Measurements from ENCODE around the gene LRRN3.

The LRRN3 gene

DNA sequence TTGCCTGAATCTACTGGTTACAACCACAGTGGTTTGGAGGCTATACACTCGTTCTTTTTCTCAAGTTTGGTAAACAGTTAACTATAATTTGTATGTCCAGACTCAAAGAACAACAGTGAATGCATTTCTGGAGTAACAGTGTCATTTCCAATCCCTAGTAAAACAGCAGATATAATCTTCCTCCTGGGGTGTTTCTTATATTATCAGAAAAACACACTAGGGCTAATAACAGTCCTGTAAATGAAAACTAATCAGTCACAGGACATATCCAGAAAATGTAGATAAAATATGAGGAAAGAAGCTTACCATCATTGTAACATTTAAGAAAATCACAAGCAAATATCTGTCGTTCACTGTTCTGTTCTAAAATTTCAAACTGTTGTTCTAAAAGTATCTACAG is 82.6 kb downstream of the LRRN3 start:
- no peak overlapping the region for H2AFZ ChIP-seq
- H3K27me3 ChIP-seq (ENCODE audit: control insufficient read depth, insufficient read depth, low read length): no peaks in the 10 kb centered on the region
- H3K9ac ChIP-seq: no peak overlapping the region
- no peaks in the 10 kb centered on the region for H3K79me2 ChIP-seq
- TF ChIP-seq, protein P1, sequence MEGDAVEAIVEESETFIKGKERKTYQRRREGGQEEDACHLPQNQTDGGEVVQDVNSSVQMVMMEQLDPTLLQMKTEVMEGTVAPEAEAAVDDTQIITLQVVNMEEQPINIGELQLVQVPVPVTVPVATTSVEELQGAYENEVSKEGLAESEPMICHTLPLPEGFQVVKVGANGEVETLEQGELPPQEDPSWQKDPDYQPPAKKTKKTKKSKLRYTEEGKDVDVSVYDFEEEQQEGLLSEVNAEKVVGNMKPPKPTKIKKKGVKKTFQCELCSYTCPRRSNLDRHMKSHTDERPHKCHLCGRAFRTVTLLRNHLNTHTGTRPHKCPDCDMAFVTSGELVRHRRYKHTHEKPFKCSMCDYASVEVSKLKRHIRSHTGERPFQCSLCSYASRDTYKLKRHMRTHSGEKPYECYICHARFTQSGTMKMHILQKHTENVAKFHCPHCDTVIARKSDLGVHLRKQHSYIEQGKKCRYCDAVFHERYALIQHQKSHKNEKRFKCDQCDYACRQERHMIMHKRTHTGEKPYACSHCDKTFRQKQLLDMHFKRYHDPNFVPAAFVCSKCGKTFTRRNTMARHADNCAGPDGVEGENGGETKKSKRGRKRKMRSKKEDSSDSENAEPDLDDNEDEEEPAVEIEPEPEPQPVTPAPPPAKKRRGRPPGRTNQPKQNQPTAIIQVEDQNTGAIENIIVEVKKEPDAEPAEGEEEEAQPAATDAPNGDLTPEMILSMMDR (IDR thresholded peaks at IDR 0.05): no peak
- no peaks in the 10 kb centered on the region for H3K36me3 ChIP-seq (ENCODE audit: control insufficient read depth, insufficient read depth, low read length)
- H3K9me3 ChIP-seq (ENCODE audit: control insufficient read depth, low read length): no peaks in the 10 kb centered on the region
- H3K27ac ChIP-seq: no peak overlapping the region
- H3K4me3 ChIP-seq (ENCODE audit: low read depth, low read length): no peak overlapping the region
- H3K4me1 ChIP-seq: no peaks in the 10 kb centered on the region
- no peak overlapping the region for H3K4me2 ChIP-seq (ENCODE audit: low read length)

DNA sequence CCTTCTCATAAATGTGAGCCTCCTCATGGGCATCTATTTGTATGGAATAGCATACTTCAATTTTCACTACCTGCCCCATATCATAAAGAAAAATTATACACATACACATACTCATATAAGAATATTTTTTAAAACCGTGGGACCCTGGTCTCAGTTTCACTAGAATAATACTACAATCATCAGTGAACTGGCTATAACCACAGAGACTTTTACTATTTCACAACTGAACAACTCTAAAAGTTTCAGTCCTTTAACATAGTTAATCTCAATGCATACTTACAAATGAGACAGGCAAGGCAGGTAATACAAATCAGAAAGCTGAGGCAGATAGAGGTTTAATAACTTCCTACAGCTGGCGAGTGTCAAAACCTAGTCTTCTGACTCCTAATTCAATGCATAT is 83.1 kb downstream of the LRRN3 start:
- Histone ChIP-seq H3K9ac (no peak overlapping the region), H3K27me3 (ENCODE audit: control insufficient read depth, insufficient read depth, low read length) (no peaks in the 10 kb centered on the region), H3K79me2 (no peaks in the 10 kb centered on the region), H2AFZ (no peak overlapping the region), H3K4me3 (ENCODE audit: low read depth, low read length) (no peak overlapping the region), H3K4me1 (no peaks in the 10 kb centered on the region), H3K4me2 (ENCODE audit: low read length) (no peak overlapping the region), H3K36me3 (ENCODE audit: control insufficient read depth, insufficient read depth, low read length) (no peaks in the 10 kb centered on the region), H3K9me3 (ENCODE audit: control insufficient read depth, low read length) (no peaks in the 10 kb centered on the region), H3K27ac (no peak overlapping the region)
- TF ChIP-seq, protein P1 (IDR thresholded peaks at IDR 0.05): no peak

DNA sequence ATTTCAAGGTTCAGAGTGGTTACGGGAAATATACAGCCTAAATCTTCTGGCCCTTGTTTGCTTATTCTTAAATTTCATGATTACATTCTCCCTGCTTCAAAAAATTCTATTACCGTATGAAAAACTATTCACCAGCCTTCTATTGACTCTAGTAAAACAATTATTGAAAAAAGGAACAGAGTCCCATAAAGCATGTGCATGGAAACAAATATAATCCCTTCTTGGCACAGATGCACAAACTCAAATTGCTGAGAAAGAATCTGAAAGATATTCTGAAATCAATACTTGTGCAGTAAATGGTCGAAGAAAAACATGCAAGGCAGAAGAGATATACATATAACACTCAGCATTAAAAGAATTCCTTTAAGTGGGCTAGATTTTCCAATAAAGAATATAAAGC is 83.6 kb downstream of the LRRN3 start:
- Histone ChIP-seq H3K36me3 (ENCODE audit: control insufficient read depth, insufficient read depth, low read length) (no peaks in the 10 kb centered on the region), H3K4me1 (no peaks in the 10 kb centered on the region), H3K4me3 (ENCODE audit: low read depth, low read length) (no peak overlapping the region), H2AFZ (no peak overlapping the region), H3K9ac (no peak overlapping the region), H3K27me3 (ENCODE audit: control insufficient read depth, insufficient read depth, low read length) (no peaks in the 10 kb centered on the region), H3K79me2 (no peaks in the 10 kb centered on the region), H3K4me2 (ENCODE audit: low read length) (no peak overlapping the region), H3K27ac (no peak overlapping the region), H3K9me3 (ENCODE audit: control insufficient read depth, low read length) (no peaks in the 10 kb centered on the region)
- TF ChIP-seq, protein P1 (IDR thresholded peaks at IDR 0.05): no peak
